Naive thymus-derived CD8-positive, alpha-beta T cell (primary cell): ENCODE measurements around the gene LAMC2. TPM values are rescaled to one million over a fixed set of nuclear protein-coding genes. Genes with fewer than 3 reads are reported as not detected.

ENCODE experiments used
- ATAC-seq, 2 donors: fragments of 150-1000 bp; cut with Tn5 transposase in 1 of 2; sonication (Bioruptor Pico), chemical (Tn5 transposase) in 1 of 2; 1 replicate in 1 of 2; 2 replicates in 1 of 2; pipeline ENCODE4 v1.10.0; 2021; ENCODE audit warnings: mild to moderate bottlenecking in 2 of 2, moderate library complexity in 2 of 2
- POLR2A ChIA-PET: fragments of 350-600 bp; sonication (Branson Sonifier 250); formaldehyde crosslinking; loops from one replicate; lab custom pipeline; 2021; ENCODE audit warnings: antibody characterized with exemption; lab: Charles Lee
- DNase-seq, 10 donors: peaks; one replicate each; pipeline versions ENCODE4 v3.0.0 to v3.0.0-alpha.2; 2020 to 2022
- H3K27ac Mint-ChIP-seq, 10 donors: one replicate each; pipeline ENCODE4 v1.8.0; 2020 to 2022; ENCODE audit warnings: mild to moderate bottlenecking in 10 of 10, mixed read lengths in 10 of 10, moderate library complexity in 4 of 10, inconsistent platforms in 1 of 10
- H3K27me3 Mint-ChIP-seq, 5 donors: one replicate each; pipeline ENCODE4 v1.8.0; 2021 to 2022; ENCODE audit warnings: mixed read lengths in 5 of 5
- H3K36me3 Mint-ChIP-seq, 3 donors: one replicate each; pipeline ENCODE4 v1.8.0; 2020 to 2022; ENCODE audit warnings: mixed read lengths in 3 of 3, mild to moderate bottlenecking in 2 of 3, inconsistent platforms in 1 of 3
- H3K4me1 Mint-ChIP-seq, 4 donors: one replicate each; pipeline ENCODE4 v1.8.0; 2021 to 2022; ENCODE audit warnings: mixed read lengths in 4 of 4
- H3K4me3 Mint-ChIP-seq, 10 donors: one replicate each; pipeline ENCODE4 v1.8.0; 2020 to 2022; ENCODE audit warnings: mild to moderate bottlenecking in 10 of 10, mixed read lengths in 10 of 10, moderate library complexity in 6 of 10, inconsistent platforms in 1 of 10
- H3K9me3 Mint-ChIP-seq, 9 donors: one replicate each; pipeline ENCODE4 v1.8.0; 2020 to 2022; ENCODE audit warnings: mixed read lengths in 9 of 9, mild to moderate bottlenecking in 3 of 9, inconsistent platforms in 1 of 9, moderate library complexity in 1 of 9
- polyA plus RNA-seq, 3 donors: library from polyadenylated mRNA; unstranded; fragments of 300-500 nt; fragmentation: Illumina TruSeq; gene quantifications; one replicate each; pipeline ENCODE4 v1.2.3, GENCODE V29; 2021
- total RNA-seq, 8 experiments: library from RNA in 2 of 8; stranded (reverse) in 2 of 8; gene quantifications; one replicate each; pipeline ENCODE4 v1.2.3 and lab custom pipeline; 2021 to 2026

Gene LAMC2
- total and polyA plus RNA-seq, 5 experiments from 2014 or later, result not detected

- Mint-ChIP-seq H3K27ac (no peak overlapping the region), H3K9me3 (peaks cover 0 to under 1% (median 0%) of the 10 kb centered on the region in 9 donors), H3K36me3 (peaks cover 0 to 2% (median 0%) of the 10 kb centered on the region in 3 donors), H3K4me1 (no peaks in the 10 kb centered on the region), H3K4me3 (no peak overlapping the region), H3K27me3 (peaks cover 1 to 21% (median 10%) of the 10 kb centered on the region in 5 donors)
- DNase-seq (no peak), ATAC-seq (no peak)
- POLR2A ChIA-PET, result no interaction called here
These were observed 60.4 kb downstream of the LAMC2 start for GRCh38 chr1:183246436-183246835.

GRCh38 chr1:183247066-183247465 lies 61.0 kb downstream of the LAMC2 start:
- peaks cover 0 to 2% (median 0%) of the 10 kb centered on the region in 4 donors for H3K4me1 Mint-ChIP-seq
- no peak overlapping the region for H3K4me3 Mint-ChIP-seq
- peaks cover 0 to 2% (median 0%) of the 10 kb centered on the region in 3 donors for H3K36me3 Mint-ChIP-seq
- POLR2A ChIA-PET, result no interaction called here
- no peak overlapping the region for H3K27ac Mint-ChIP-seq
- H3K9me3 Mint-ChIP-seq, result peaks cover 0 to 6% (median 0%) of the 10 kb centered on the region in 9 donors
- no peak for ATAC-seq
- peaks cover 4 to 21% (median 12%) of the 10 kb centered on the region in 5 donors for H3K27me3 Mint-ChIP-seq
- no peak for DNase-seq

GRCh38 chr1:183247484-183247883 lies 61.4 kb downstream of the LAMC2 start:
- Mint-ChIP-seq H3K4me3 (no peak overlapping the region), H3K27me3 (peaks cover 4 to 21% (median 12%) of the 10 kb centered on the region in 5 donors), H3K36me3 (peaks cover 0 to 2% (median 0%) of the 10 kb centered on the region in 3 donors), H3K4me1 (peaks cover 0 to 2% (median 0%) of the 10 kb centered on the region in 4 donors), H3K9me3 (peaks cover 0 to 9% (median 0%) of the 10 kb centered on the region in 9 donors), H3K27ac (no peak overlapping the region)
- ATAC-seq (no peak), DNase-seq (no peak)
- POLR2A ChIA-PET, result interaction anchor here (0.6 kb wide), 1 partner anchor 64 kb away, joined by 3 read pairs; no protein-coding TSS in a partner anchor

- DNase-seq, result no peak
These were observed 61.9 kb downstream of the LAMC2 start for GRCh38 chr1:183247931-183248330.

DNA sequence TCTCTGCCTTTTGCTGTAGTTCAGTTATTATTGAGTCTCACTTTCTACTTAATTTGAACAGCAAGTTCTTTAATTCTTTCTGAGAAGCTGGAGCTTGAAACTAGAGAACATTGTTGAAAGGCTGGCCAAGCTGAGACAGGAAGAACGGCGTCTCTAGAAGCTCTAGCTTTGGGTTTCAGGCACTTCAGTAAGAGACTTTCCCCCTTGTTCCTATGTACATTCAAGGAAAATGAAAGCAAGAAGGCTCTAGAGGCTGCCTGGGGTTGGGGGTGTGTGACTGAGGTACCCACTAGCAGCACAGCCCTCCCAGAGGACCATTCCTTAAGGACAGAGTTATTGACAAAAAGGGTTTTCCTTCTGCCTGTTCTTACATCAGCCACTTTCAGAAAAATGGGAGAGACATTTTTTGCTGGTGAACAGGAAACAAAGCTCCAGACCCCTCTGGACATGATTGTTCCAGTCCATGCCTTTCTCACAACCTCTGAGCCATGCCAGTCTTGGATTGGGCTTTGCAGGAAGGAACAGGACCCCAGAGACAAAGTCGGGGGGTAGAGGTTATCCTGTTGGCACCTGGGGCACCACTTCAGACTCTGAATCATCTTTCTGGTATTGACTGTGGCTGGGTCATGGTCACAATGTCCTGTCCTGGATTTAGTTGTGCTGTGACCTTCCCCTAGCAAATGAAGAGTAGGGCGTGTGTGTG lies 63.1 kb downstream of the LAMC2 start:
- POLR2A ChIA-PET, result no interaction called here
- peaks cover 0 to 2% (median 0%) of the 10 kb centered on the region in 3 donors for H3K36me3 Mint-ChIP-seq
- no peak for ATAC-seq
- H3K9me3 Mint-ChIP-seq, result peaks cover 0 to 9% (median 0%) of the 10 kb centered on the region in 9 donors
- peaks cover 4 to 18% (median 12%) of the 10 kb centered on the region in 5 donors for H3K27me3 Mint-ChIP-seq
- no peak for DNase-seq
- peaks cover 0 to 2% (median 0%) of the 10 kb centered on the region in 4 donors for H3K4me1 Mint-ChIP-seq
- no peak overlapping the region for H3K27ac Mint-ChIP-seq
- no peak overlapping the region for H3K4me3 Mint-ChIP-seq

More at GRCh38 chr1:183247931-183248330, 61.9 kb downstream of the LAMC2 start:
- H3K27me3 Mint-ChIP-seq, result peaks cover 4 to 20% (median 12%) of the 10 kb centered on the region in 5 donors
- ATAC-seq, result no peak
- H3K27ac Mint-ChIP-seq, result no peak overlapping the region
- POLR2A ChIA-PET, result interaction anchor here (0.6 kb wide), 1 partner anchor 64 kb away, joined by 3 read pairs; no protein-coding TSS in a partner anchor
- H3K4me1 Mint-ChIP-seq, result peaks cover 0 to 2% (median 0%) of the 10 kb centered on the region in 4 donors
- peaks cover 0 to 2% (median 0%) of the 10 kb centered on the region in 3 donors for H3K36me3 Mint-ChIP-seq
- H3K4me3 Mint-ChIP-seq, result no peak overlapping the region
- H3K9me3 Mint-ChIP-seq, result peaks cover 0 to 9% (median 0%) of the 10 kb centered on the region in 9 donors

- Mint-ChIP-seq H3K36me3 (peaks cover 0 to 2% (median 0%) of the 10 kb centered on the region in 3 donors), H3K9me3 (peaks cover 0 to 9% (median 0%) of the 10 kb centered on the region in 9 donors), H3K27ac (peak overlapping the region in 1 of 10 donors; percentile 34), H3K27me3 (peaks cover 4 to 17% (median 13%) of the 10 kb centered on the region in 5 donors), H3K4me1 (peaks cover 0 to 2% (median 0%) of the 10 kb centered on the region in 4 donors), H3K4me3 (no peak overlapping the region)
- ATAC-seq (no peak), DNase-seq (no peak)
- POLR2A ChIA-PET, result no interaction called here
These were observed 63.9 kb downstream of the LAMC2 start for GRCh38 chr1:183249941-183250452.

DNA sequence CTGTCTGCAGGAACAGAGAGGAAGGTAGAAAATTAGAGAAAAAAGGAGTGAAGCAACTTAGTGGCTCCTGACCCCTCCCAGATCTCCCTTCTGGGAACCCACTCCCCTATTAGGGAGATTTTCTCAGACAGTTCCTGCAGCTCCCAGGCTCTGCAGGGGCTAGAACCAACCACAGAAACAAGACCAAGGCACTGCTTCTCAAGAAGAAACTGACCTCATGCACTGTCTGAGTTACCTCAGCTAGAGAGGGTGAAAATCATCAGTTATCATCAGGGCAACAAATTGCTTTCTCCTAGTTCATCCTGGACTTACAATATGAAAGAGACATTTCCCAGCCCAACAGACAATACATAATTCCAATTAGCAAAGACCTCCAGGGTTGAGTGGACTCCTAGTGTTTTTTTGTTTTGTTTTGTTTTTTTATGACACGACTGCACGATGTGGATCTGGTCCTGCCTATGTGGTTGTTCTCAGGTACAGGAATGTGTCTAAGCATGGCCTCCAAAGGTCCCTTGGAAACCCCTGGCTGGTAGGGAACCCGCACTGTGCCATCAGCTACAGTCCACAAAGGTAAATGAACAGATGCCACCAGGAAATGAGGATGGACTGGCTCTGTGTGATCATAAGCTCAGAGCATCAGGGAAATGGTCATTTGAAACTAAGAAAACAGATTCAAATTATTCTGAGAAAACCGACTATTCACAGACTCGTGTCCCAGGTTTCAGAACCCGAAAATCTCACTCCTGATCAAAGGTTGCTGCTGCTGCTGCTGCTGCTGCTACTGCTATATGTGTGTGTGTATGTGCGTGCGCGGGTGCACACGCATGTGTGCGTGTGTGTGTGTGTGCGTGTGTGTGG lies 65.3 kb downstream of the LAMC2 start:
- H3K27ac Mint-ChIP-seq, result no peak overlapping the region
- peaks cover 5 to 13% (median 8%) of the 10 kb centered on the region in 5 donors for H3K27me3 Mint-ChIP-seq
- no peak overlapping the region for H3K4me3 Mint-ChIP-seq
- POLR2A ChIA-PET, result no interaction called here
- no peak for ATAC-seq
- DNase-seq, result no peak
- no peaks in the 10 kb centered on the region for H3K36me3 Mint-ChIP-seq
- H3K4me1 Mint-ChIP-seq, result peaks cover 0 to 2% (median 0%) of the 10 kb centered on the region in 4 donors
- peaks cover 0 to 10% (median under 1%) of the 10 kb centered on the region in 9 donors for H3K9me3 Mint-ChIP-seq

DNA sequence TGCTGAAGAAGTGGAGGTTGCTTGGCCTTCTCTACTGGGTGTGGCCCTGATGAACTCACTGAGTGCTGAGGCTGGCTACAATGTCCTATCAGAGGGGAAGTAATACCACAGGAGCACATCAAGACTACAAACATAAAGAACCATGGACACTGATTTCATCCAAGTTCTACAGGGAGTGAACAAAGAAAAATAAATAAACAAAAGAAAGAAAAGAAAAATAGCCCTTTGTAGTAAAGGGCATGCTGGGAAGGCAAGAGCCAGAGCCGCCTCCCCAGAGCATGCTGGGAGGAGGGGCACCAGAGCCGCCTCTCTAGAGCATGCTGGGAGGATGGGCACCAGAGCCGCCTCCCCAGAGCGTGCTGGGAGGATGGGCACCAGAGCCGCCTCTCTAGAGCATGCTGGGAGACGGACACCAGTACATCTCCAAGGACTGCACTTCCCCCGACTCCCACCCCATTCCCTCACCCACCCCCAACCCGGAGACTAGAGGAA lies 65.9 kb downstream of the LAMC2 start:
- ATAC-seq (no peak), DNase-seq (no peak)
- H3K4me3 Mint-ChIP-seq, result no peak overlapping the region
- POLR2A ChIA-PET, result no interaction called here
- peaks cover 7 to 13% (median 8%) of the 10 kb centered on the region in 5 donors for H3K27me3 Mint-ChIP-seq
- H3K4me1 Mint-ChIP-seq, result peaks cover 0 to 2% (median 0%) of the 10 kb centered on the region in 4 donors
- no peaks in the 10 kb centered on the region for H3K36me3 Mint-ChIP-seq
- peaks cover 0 to 10% (median 3%) of the 10 kb centered on the region in 9 donors for H3K9me3 Mint-ChIP-seq
- no peak overlapping the region for H3K27ac Mint-ChIP-seq

- no peak for ATAC-seq
- H3K4me3 Mint-ChIP-seq, result no peak overlapping the region
- POLR2A ChIA-PET, result no interaction called here
- H3K9me3 Mint-ChIP-seq, result peaks cover 0 to 10% (median 3%) of the 10 kb centered on the region in 9 donors
- H3K4me1 Mint-ChIP-seq, result peaks cover 0 to 2% (median 0%) of the 10 kb centered on the region in 4 donors
- no peak for DNase-seq
- H3K27ac Mint-ChIP-seq, result no peak overlapping the region
- H3K27me3 Mint-ChIP-seq, result peaks cover 7 to 28% (median 15%) of the 10 kb centered on the region in 5 donors
- H3K36me3 Mint-ChIP-seq, result no peaks in the 10 kb centered on the region
These were observed 69.0 kb downstream of the LAMC2 start for GRCh38 chr1:183255073-183255472.

- Mint-ChIP-seq H3K4me1 (no peaks in the 10 kb centered on the region), H3K4me3 (no peak overlapping the region), H3K27ac (no peak overlapping the region), H3K9me3 (peaks cover 0 to 7% (median 0%) of the 10 kb centered on the region in 9 donors), H3K36me3 (no peaks in the 10 kb centered on the region), H3K27me3 (peaks cover 12 to 33% (median 17%) of the 10 kb centered on the region in 5 donors)
- POLR2A ChIA-PET, result no interaction called here
- no peak for ATAC-seq
- DNase-seq, result no peak
These were observed 73.9 kb downstream of the LAMC2 start for GRCh38 chr1:183259924-183260323.

DNA sequence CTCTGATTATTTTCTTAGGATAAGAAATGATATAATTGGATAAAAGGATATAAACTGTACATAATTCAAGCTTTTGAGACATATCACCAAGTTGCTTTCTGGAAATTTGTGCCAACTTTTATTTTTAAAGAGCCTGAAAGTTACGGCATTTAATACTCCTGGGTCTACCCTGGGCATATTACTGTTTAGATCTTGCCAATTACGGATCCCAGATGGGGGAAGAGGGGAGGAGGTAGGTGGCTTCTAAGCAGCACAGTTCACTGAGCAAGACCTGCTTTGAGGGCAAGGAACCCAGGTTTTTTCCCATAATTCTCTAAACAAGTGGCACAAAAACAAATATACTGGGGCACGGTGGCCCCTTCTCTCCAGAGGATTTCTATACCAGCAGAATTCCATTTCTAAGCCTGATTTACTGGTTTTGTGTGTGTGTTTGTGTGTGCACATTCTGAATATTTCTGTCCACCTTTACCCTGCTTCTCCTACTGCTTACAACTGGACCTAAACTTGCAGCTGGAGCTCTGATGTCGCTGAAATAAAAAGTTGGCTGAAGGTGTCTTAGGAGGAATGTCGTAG lies 76.7 kb downstream of the LAMC2 start:
- no peaks in the 10 kb centered on the region for H3K36me3 Mint-ChIP-seq
- ATAC-seq (no peak), DNase-seq (no peak)
- H3K9me3 Mint-ChIP-seq, result no peaks in the 10 kb centered on the region
- POLR2A ChIA-PET, result no interaction called here
- H3K4me3 Mint-ChIP-seq, result no peak overlapping the region
- H3K4me1 Mint-ChIP-seq, result no peaks in the 10 kb centered on the region
- no peak overlapping the region for H3K27ac Mint-ChIP-seq
- H3K27me3 Mint-ChIP-seq, result peaks cover 12 to 40% (median 21%) of the 10 kb centered on the region in 5 donors
